Spleen (tissue), 7 donors: ENCODE measurements around the gene CASP8AP2.

Experiments
- CTCF ChIP-seq, 11 experiments: fragments of 200-600 bp in 7 of 11; fragments of 450-650 bp in 4 of 11; sonication (generic) in 4 of 11; IDR thresholded peaks in 8 of 11; conservative IDR thresholded peaks in 3 of 11; 1 replicate in 7 of 11; 2 replicates in 4 of 11; pipeline versions ENCODE4 v1.4.0 to v1.8.0; 2016 to 2021; ENCODE audit warnings: antibody characterized with exemption in 11 of 11, inconsistent platforms in 4 of 11, mild to moderate bottlenecking in 1 of 11
- POLR2A ChIP-seq, 3 donors: fragments of 450-650 bp; IDR thresholded peaks; one replicate each; pipeline ENCODE4 v1.5.1; 2017; ENCODE audit warnings: antibody characterized with exemption in 3 of 3, mild to moderate bottlenecking in 1 of 3
- donor health status: DM: no; HTN: no; CAD: no; lungs with moderate emphysema.
- donor health status: DM: no; HTN: no; CAD: no.
- donor health status: DM: no; HTN: no; CAD: no.

- TF ChIP-seq CTCF (IDR thresholded peaks at IDR 0.05 in 8 of 11, conservative IDR thresholded peaks at IDR 0.05 in 3 of 11) (no peak), POLR2A (IDR thresholded peaks at IDR 0.05) (no peak)
Measured at GRCh38 chr6:89818977-89819335, 10.7 kb upstream of the CASP8AP2 start.
